Liver (tissue), 9 donors: ENCODE data around the gene NR6A1. TPM values are rescaled to one million over a fixed set of nuclear protein-coding genes. Genes with fewer than 3 reads are reported as not detected.

Source experiments
- DNase-seq: peaks from one replicate; pipeline ENCODE4 v3.0.0-alpha.2; 2017; ENCODE audit warnings: low spot score
- H3K27ac ChIP-seq, 2 donors: one replicate each; pipeline ENCODE4 v1.7.0; 2013; ENCODE audit warnings: inconsistent platforms in 2 of 2, low read length in 2 of 2, control low read depth in 1 of 2, low read depth in 1 of 2, mild to moderate bottlenecking in 1 of 2
- H3K27me3 ChIP-seq, 4 donors: one replicate each; pipeline versions ENCODE4 v1.6.1 to v1.7.0; 2013; ENCODE audit warnings: low read length in 3 of 4, inconsistent platforms in 1 of 4, mild to moderate bottlenecking in 1 of 4, moderate library complexity in 1 of 4; ENCODE audit not compliant: control insufficient read depth in 4 of 4, insufficient read depth in 4 of 4
- H3K36me3 ChIP-seq, 4 donors: one replicate each; pipeline versions ENCODE4 v1.6.1 to v1.7.0; 2013; ENCODE audit warnings: low read length in 3 of 4, mild to moderate bottlenecking in 3 of 4, low read depth in 1 of 4, moderate library complexity in 1 of 4; ENCODE audit not compliant: control insufficient read depth in 4 of 4, insufficient read depth in 3 of 4
- H3K4me1 ChIP-seq, 4 donors: one replicate each; pipeline versions ENCODE4 v1.6.1 to v1.7.0; 2013; ENCODE audit warnings: low read length in 3 of 4, mild to moderate bottlenecking in 3 of 4, moderate library complexity in 1 of 4; ENCODE audit not compliant: control insufficient read depth in 4 of 4, insufficient read depth in 4 of 4
- H3K4me3 ChIP-seq, 3 donors: one replicate each; pipeline versions ENCODE4 v1.6.1 to v1.7.0; 2013; ENCODE audit warnings: low read length in 3 of 3, control low read depth in 1 of 3, low read depth in 1 of 3, mild to moderate bottlenecking in 1 of 3
- H3K9ac ChIP-seq, 2 donors: one replicate each; pipeline ENCODE4 v1.7.0; 2013; ENCODE audit warnings: low read length in 2 of 2, mild to moderate bottlenecking in 2 of 2, moderate library complexity in 2 of 2, control low read depth in 1 of 2, low read depth in 1 of 2
- H3K9me3 ChIP-seq, 4 donors: one replicate each; pipeline versions ENCODE4 v1.6.1 to v1.7.0; 2013; ENCODE audit warnings: low read length in 3 of 4; ENCODE audit not compliant: control insufficient read depth in 4 of 4
- ATF3 ChIP-seq: IDR thresholded peaks from 2 replicates; pipeline ENCODE4 v1.6.1; 2016; ENCODE audit warnings: antibody characterized with exemption
- CTCF ChIP-seq: fragments of 150-350 bp; IDR thresholded peaks from 2 replicates; pipeline ENCODE4 v1.5.1; 2017; ENCODE audit warnings: improper control_type of control experiment, low read depth, low read length; ENCODE audit not compliant: missing input control
- EGR1 ChIP-seq, 2 donors: IDR thresholded peaks; 2 replicates each; pipeline ENCODE4 v1.6.1; 2016 to 2018; ENCODE audit warnings: antibody characterized with exemption in 2 of 2, low read depth in 2 of 2
- FOXA1 ChIP-seq: IDR thresholded peaks from 2 replicates; pipeline ENCODE4 v1.6.1; 2016; ENCODE audit warnings: antibody characterized with exemption
- FOXA2 ChIP-seq: IDR thresholded peaks from 2 replicates; pipeline ENCODE4 v1.6.1; 2016; ENCODE audit warnings: antibody characterized with exemption
- HNF4A ChIP-seq, 2 donors: conservative IDR thresholded peaks; 2 replicates each; pipeline ENCODE4 v1.6.1; 2016; ENCODE audit warnings: antibody characterized with exemption in 2 of 2, mild to moderate bottlenecking in 2 of 2
- JUND ChIP-seq, 2 donors: IDR thresholded peaks; 2 replicates each; pipeline ENCODE4 v1.6.1; 2016; ENCODE audit warnings: antibody characterized with exemption in 2 of 2
- MAX ChIP-seq: IDR thresholded peaks from 2 replicates; pipeline ENCODE4 v1.6.1; 2016; ENCODE audit warnings: antibody characterized with exemption
- NR2F2 ChIP-seq: IDR thresholded peaks from 2 replicates; pipeline ENCODE4 v1.6.1; 2016; ENCODE audit warnings: antibody characterized with exemption
- RAD21 ChIP-seq, 2 donors: IDR thresholded peaks; 2 replicates each; pipeline ENCODE4 v1.6.1; 2016; ENCODE audit warnings: antibody characterized with exemption in 2 of 2, mild to moderate bottlenecking in 2 of 2
- REST ChIP-seq: IDR thresholded peaks from 2 replicates; pipeline ENCODE4 v1.6.1; 2016; ENCODE audit warnings: antibody characterized with exemption, mild to moderate bottlenecking
- SP1 ChIP-seq: IDR thresholded peaks from 2 replicates; pipeline ENCODE4 v1.6.1; 2018; ENCODE audit warnings: antibody characterized with exemption, mild to moderate bottlenecking
- ZBTB33 ChIP-seq: IDR thresholded peaks from 2 replicates; pipeline ENCODE4 v1.6.1; 2016; ENCODE audit warnings: antibody characterized with exemption
- whole genome bisulfite sequencing: extraction: QIAGEN DNeasy Blood & Tissue Kit; methylation state at CpG from one replicate; pipeline ENCODE4 v1.1.7; 2013; 5-methylcytosine and 5-hydroxymethylcytosine counted together
- polyA plus RNA-seq, 2 donors: library from polyadenylated mRNA; stranded (reverse) in 1 of 2; unstranded in 1 of 2; fragments of 200-250 nt in 1 of 2; fragments of >200 nt in 1 of 2; fragmentation: Nextera tagmentation in 1 of 2; extraction: Ambion mirVana in 1 of 2; gene quantifications; one replicate each; pipeline versions ENCODE4 v1.2.1 to v1.2.3, GENCODE V29; 2013 to 2015
- total RNA-seq, 2 donors: library from RNA; depleted of rRNA; stranded (reverse); fragments of >200 nt; gene quantifications; one replicate each; pipeline ENCODE4 v1.2.3, GENCODE V29; 2014
- donor health status: healthy.
- donor health status: healthy.
- donor health status: healthy.
- donor health status: healthy.
- donor health status: healthy.

NR6A1 gene
- total and polyA plus RNA-seq, 4 donors = 0.72 to 6.1 (median 2.1) TPM

- H3K4me1 ChIP-seq = peaks cover 6 to 35% (median 28%) of the 10 kb centered on the region in 4 donors
- H3K36me3 ChIP-seq = no peaks in the 10 kb centered on the region
- H3K4me3 ChIP-seq = peak overlapping the region; percentile 79 to 97 (median 92)
- DNase-seq = peak; percentile 74
- TF ChIP-seq MAX = no peak
- peak in 1 of 2 donors; percentile 20 for TF ChIP-seq HNF4A (conservative IDR thresholded peaks at IDR 0.05)
- TF ChIP-seq EGR1 (IDR thresholded peaks at IDR 0.05; ENCODE audit: low read depth in 2 of 2) = peak in 1 of 2 donors; percentile 5
- TF ChIP-seq NR2F2 = peak; percentile 20
- TF ChIP-seq JUND (IDR thresholded peaks at IDR 0.05) = no peak
- TF ChIP-seq ZBTB33 = no peak
- TF ChIP-seq CTCF = peak; percentile 79
- TF ChIP-seq RAD21 (IDR thresholded peaks at IDR 0.05) = peak; percentile 81 to 87
- no peaks in the 10 kb centered on the region for H3K27me3 ChIP-seq
- no peaks in the 10 kb centered on the region for H3K9me3 ChIP-seq
- H3K27ac ChIP-seq = peak overlapping the region; percentile 73 to 90
- H3K9ac ChIP-seq = peak overlapping the region; percentile 47 to 61
- WGBS = 17% methylated on average over 39 of the region's 39 CpGs
Measured at GRCh38 chr9:124771867-124772679, 962 bp upstream of the NR6A1 start.

- Histone ChIP-seq H3K9me3 (no peaks in the 10 kb centered on the region), H3K4me3 (peak overlapping the region; percentile 83 to 97 (median 86)), H3K4me1 (peaks cover 0 to 30% (median 28%) of the 10 kb centered on the region in 4 donors), H3K27me3 (no peaks in the 10 kb centered on the region), H3K36me3 (no peaks in the 10 kb centered on the region), H3K9ac (peak overlapping the region; percentile 42 to 71), H3K27ac (peak overlapping the region; percentile 76 to 90)
- WGBS = 1% methylated on average over 43 of the region's 43 CpGs
- no peak for DNase-seq
- TF ChIP-seq ATF3 = no peak
- TF ChIP-seq FOXA2 = no peak
- no peak for TF ChIP-seq REST
- TF ChIP-seq RAD21 (IDR thresholded peaks at IDR 0.05) = no peak
- TF ChIP-seq FOXA1 = no peak
- no peak for TF ChIP-seq SP1
Measured at GRCh38 chr9:124770359-124771020, 621 bp downstream of the NR6A1 start.
